Esophagus muscularis mucosa (tissue), 3 donors: ENCODE measurements around the gene GGT1.
"Not testable (repeated sequence)": the region's sequence is repeated elsewhere in the genome, so short reads cannot be mapped to it uniquely, and the experiment has no call there.

ENCODE experiments used
- CTCF ChIP-seq, 3 experiments: fragments of 200-600 bp in 2 of 3; fragments of 450-650 bp in 1 of 3; sonication (generic) in 2 of 3; IDR thresholded peaks; one replicate each; pipeline ENCODE4 v1.5.1; 2017 to 2019; ENCODE audit warnings: antibody characterized with exemption in 3 of 3, mild to moderate bottlenecking in 2 of 3, moderate library complexity in 1 of 3
- POLR2A ChIP-seq: fragments of 450-650 bp; IDR thresholded peaks from one replicate; pipeline ENCODE4 v1.6.1; 2017; ENCODE audit warnings: antibody characterized with exemption, moderate library complexity, mild to moderate bottlenecking, low read depth

DNA sequence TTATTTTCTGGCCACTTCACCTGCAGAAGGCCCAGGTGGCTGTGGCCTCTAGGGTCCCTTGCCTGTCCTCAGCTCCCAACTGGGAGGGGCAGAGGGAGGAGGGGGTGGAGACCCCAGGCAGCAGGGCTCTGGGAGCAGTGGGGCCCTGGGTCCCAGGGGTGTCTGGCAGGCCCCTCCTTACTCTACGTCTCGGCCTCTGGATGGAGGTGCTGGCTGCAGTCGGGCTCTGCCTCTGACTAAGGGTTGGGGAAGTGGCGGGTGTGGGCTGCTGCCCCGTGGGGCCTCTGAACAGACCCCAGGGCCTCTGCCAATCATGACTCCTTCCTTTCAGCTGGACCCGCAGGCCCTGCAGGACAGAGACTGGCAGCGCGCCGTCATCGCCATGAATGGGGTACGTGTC is 41.4 kb downstream of the GGT1 start:
- TF ChIP-seq CTCF (IDR thresholded peaks at IDR 0.05); POLR2A: not testable (repeated sequence)
